Spleen (tissue), 11 donors: ENCODE results near the gene TMEM214. TPM values are rescaled to one million over a fixed set of nuclear protein-coding genes. Genes with fewer than 3 reads are reported as not detected.

Experiments
- DNase-seq: peaks from one replicate; pipeline ENCODE4 v3.0.0-alpha.2; 2020
- H3K27ac ChIP-seq, 8 donors: fragments of 200-600 bp; sonication (generic) in 7 of 8; 1 replicate in 4 of 8; 2 replicates in 4 of 8; pipeline versions ENCODE4 v1.5.0 to v1.8.0; 2016 to 2021; ENCODE audit warnings: inconsistent platforms in 4 of 8, mild to moderate bottlenecking in 4 of 8, moderate library complexity in 1 of 8
- H3K27me3 ChIP-seq, 7 donors: fragments of 200-600 bp; sonication (generic) in 6 of 7; replicated peaks in 1 of 7; 1 replicate in 4 of 7; 2 replicates in 3 of 7; pipeline versions ENCODE4 v1.5.0 to v1.8.0; 2016 to 2021; ENCODE audit warnings: inconsistent platforms in 3 of 7, mild to moderate bottlenecking in 1 of 7
- H3K36me3 ChIP-seq, 6 donors: fragments of 200-600 bp; sonication (generic) in 5 of 6; 1 replicate in 4 of 6; 2 replicates in 2 of 6; pipeline versions ENCODE4 v1.5.0 to v1.8.0; 2016 to 2021; ENCODE audit warnings: inconsistent platforms in 2 of 6
- H3K4me1 ChIP-seq, 6 donors: fragments of 200-600 bp; sonication (generic) in 5 of 6; 1 replicate in 3 of 6; 2 replicates in 3 of 6; pipeline versions ENCODE4 v1.5.0 to v1.8.0; 2016 to 2021; ENCODE audit warnings: inconsistent platforms in 3 of 6
- H3K4me3 ChIP-seq, 8 donors: fragments of 200-600 bp; sonication (generic) in 7 of 8; 1 replicate in 4 of 8; 2 replicates in 4 of 8; pipeline versions ENCODE4 v1.5.0 to v1.8.0; 2016 to 2021; ENCODE audit warnings: inconsistent platforms in 4 of 8, mild to moderate bottlenecking in 4 of 8, moderate library complexity in 2 of 8
- H3K9me3 ChIP-seq, 8 donors: fragments of 200-600 bp; sonication (generic) in 7 of 8; 1 replicate in 4 of 8; 2 replicates in 4 of 8; pipeline versions ENCODE4 v1.5.0 to v1.8.0; 2016 to 2021; ENCODE audit warnings: inconsistent platforms in 4 of 8
- POLR2A ChIP-seq, 3 donors: fragments of 450-650 bp; IDR thresholded peaks; one replicate each; pipeline ENCODE4 v1.5.1; 2017; ENCODE audit warnings: antibody characterized with exemption in 3 of 3, mild to moderate bottlenecking in 1 of 3
- POLR2AphosphoS5 ChIP-seq, 3 donors: sonication (generic); formaldehyde crosslinking; IDR thresholded peaks; one replicate each; pipeline ENCODE4 v1.5.1; 2017; ENCODE audit warnings: antibody characterized with exemption in 3 of 3
- WGBS, 5 donors: extraction: QIAGEN DNeasy Blood & Tissue Kit in 3 of 5; methylation state at CpG; one replicate each; pipeline versions ENCODE4 v1.1.5 to v1.1.7; 2013 to 2018; 5-methylcytosine and 5-hydroxymethylcytosine counted together
- intact Hi-C: fragments of 100-400 bp; cut with DNase I; formaldehyde crosslinking; loops from one replicate; pipeline ENCODE4 v1.15.0; 2023; ENCODE audit warnings: low total_unique reads
- polyA plus RNA-seq, 3 donors: library from polyadenylated mRNA; stranded (reverse); fragments of 200-250 nt; gene quantifications; one replicate each; pipeline ENCODE4 v1.2.1, GENCODE V29; 2013
- total RNA-seq, 7 donors: library from RNA; depleted of rRNA in 3 of 7; stranded (reverse); fragments of >200 nt in 3 of 7; fragmentation: NEBNext Ultra II Directional in 4 of 7; extraction: Animal tissue kit (Norgen Biotek cat#: 25700) in 4 of 7; gene quantifications; one replicate each; pipeline versions ENCODE4 v1.1.0 to v1.2.1, GENCODE V29; 2016 to 2021
- TF ChIP-seq, protein P1 (sequence below), 11 experiments: fragments of 200-600 bp in 7 of 11; fragments of 450-650 bp in 4 of 11; sonication (generic) in 4 of 11; IDR thresholded peaks in 8 of 11; conservative IDR thresholded peaks in 3 of 11; 1 replicate in 7 of 11; 2 replicates in 4 of 11; pipeline versions ENCODE4 v1.4.0 to v1.8.0; 2016 to 2021; ENCODE audit warnings: antibody characterized with exemption in 11 of 11, inconsistent platforms in 4 of 11, mild to moderate bottlenecking in 1 of 11
- donor health status: healthy with polysubstance abuse.
- donor health status: DM: no; HTN: no; CAD: no; lungs with moderate emphysema.
- donor health status: DM: no; HTN: no; CAD: no.
- donor health status: Bipolar disorder and iron deficiency.
- donor health status: healthy.
- donor health status: DM: no; HTN: no; CAD: no.
- donor health status: DM: yes; HTN: yes; CAD: no.

TMEM214 gene
- total and polyA plus RNA-seq, 10 donors, result 22.3 to 93.1 (median 68.8) TPM

DNA sequence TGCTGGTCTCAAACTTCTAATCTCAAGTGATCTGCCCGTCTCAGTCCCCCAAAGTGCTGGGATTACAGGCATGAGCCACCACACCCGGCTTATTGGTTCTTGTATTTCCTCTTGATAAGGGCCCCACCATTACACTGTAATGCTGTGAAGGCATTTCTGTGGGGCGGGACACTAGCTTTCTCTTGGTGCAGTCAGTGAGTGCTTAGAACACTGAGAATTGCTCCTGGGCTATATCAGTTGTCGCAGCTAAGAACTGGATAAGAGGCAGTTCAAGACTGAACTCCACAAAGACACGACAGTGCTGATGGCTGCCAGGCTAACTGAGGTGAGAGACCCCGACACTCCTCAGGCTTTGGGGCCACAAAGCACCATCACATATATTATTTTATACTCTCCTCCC, 55.9 kb downstream of the TMEM214 start:
- Histone ChIP-seq H3K27ac (no peak overlapping the region), H3K4me3 (no peak overlapping the region), H3K27me3 (no peaks in the 10 kb centered on the region), H3K9me3 (no peaks in the 10 kb centered on the region), H3K36me3 (peaks cover 0 to 8% (median 0%) of the 10 kb centered on the region in 6 donors), H3K4me1 (peaks cover 14 to 40% (median 29%) of the 10 kb centered on the region in 6 donors)
- intact Hi-C loops, result no loop called here
- 85 to 96% (median 91%) methylated on average over 6 of the region's 6 CpGs for WGBS, 5 donors
- DNase-seq, result peak; percentile 9
- no peak for TF ChIP-seq POLR2A (IDR thresholded peaks at IDR 0.05)
- TF ChIP-seq, protein P1, sequence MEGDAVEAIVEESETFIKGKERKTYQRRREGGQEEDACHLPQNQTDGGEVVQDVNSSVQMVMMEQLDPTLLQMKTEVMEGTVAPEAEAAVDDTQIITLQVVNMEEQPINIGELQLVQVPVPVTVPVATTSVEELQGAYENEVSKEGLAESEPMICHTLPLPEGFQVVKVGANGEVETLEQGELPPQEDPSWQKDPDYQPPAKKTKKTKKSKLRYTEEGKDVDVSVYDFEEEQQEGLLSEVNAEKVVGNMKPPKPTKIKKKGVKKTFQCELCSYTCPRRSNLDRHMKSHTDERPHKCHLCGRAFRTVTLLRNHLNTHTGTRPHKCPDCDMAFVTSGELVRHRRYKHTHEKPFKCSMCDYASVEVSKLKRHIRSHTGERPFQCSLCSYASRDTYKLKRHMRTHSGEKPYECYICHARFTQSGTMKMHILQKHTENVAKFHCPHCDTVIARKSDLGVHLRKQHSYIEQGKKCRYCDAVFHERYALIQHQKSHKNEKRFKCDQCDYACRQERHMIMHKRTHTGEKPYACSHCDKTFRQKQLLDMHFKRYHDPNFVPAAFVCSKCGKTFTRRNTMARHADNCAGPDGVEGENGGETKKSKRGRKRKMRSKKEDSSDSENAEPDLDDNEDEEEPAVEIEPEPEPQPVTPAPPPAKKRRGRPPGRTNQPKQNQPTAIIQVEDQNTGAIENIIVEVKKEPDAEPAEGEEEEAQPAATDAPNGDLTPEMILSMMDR (IDR thresholded peaks at IDR 0.05 in 8 of 11, conservative IDR thresholded peaks at IDR 0.05 in 3 of 11), result no peak
- no peak for TF ChIP-seq POLR2AphosphoS5 (IDR thresholded peaks at IDR 0.05)

DNA sequence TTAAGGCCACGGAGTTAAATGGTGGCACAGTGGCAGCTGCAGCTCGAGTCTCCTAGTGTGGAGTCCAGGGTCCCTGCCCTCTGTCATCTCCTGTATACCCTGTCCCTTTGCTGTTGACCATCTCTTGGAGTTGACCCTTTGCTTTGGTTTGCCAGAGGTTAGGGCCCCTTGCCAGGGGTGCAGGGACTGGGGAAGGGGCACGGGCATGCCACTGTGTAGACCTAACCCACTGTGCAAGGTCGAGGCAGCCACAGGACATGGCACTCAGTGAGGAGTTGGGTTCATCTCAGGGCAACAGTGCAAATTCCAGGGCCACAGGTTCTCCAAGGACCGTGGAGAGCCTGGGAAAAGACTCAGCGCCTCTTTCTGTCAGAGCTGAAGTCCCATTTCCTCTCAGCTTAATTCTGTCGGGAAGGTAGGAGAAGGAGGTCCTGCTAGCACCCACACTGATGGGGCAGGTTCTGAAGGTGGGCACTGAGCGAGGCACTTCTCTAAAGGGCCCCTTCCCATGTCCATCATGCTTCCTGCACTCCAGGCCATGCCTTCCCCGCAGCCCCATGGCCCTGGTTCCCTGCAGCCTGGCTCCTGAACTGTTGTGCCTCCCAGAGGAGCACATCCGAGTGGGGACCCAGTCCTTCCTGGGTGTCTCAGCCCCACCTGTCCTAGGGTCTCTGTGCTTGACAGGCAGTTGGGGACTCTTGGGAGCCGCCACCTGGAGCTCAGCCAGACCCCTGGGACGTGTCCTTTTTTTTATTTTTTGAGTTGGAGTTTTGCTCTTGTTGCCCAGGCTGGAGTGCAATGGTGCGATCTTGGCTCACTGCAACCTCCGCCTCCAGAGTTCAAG, 56.6 kb downstream of the TMEM214 start:
- no peak for TF ChIP-seq POLR2AphosphoS5 (IDR thresholded peaks at IDR 0.05)
- TF ChIP-seq, protein P1 (IDR thresholded peaks at IDR 0.05 in 8 of 11, conservative IDR thresholded peaks at IDR 0.05 in 3 of 11), result no peak
- no peak for TF ChIP-seq POLR2A (IDR thresholded peaks at IDR 0.05)
- peaks cover 0 to 1% (median 0%) of the 10 kb centered on the region in 6 donors for H3K36me3 ChIP-seq
- H3K27ac ChIP-seq, result no peak overlapping the region
- DNase-seq, result no peak
- H3K4me1 ChIP-seq, result peaks cover 14 to 33% (median 26%) of the 10 kb centered on the region in 6 donors
- no peak overlapping the region for H3K4me3 ChIP-seq
- intact Hi-C loops, result no loop called here
- H3K9me3 ChIP-seq, result no peaks in the 10 kb centered on the region
- no peaks in the 10 kb centered on the region for H3K27me3 ChIP-seq
- WGBS, 5 donors, result 87 to 92% (median 91%) methylated on average over 13 to 14 of the region's 14 CpGs

Other genes starting within 250 kb of the TMEM214 start
- gene CENPA, start 246.9 kb upstream of the TMEM214 start, total RNA-seq, result 1 to 10 TPM in 6 of 7 donors, not detected in 1; 1.1 to 7.3 (median 4.2) TPM
- 1 to 10 TPM in 2 of 3 donors, under 1 TPM in 1; 0.80 to 5.5 (median 2.5) TPM for gene CENPA, start 246.9 kb upstream of the TMEM214 start, polyA plus RNA-seq
- under 1 TPM in 1 of 7 donors, not detected in 6; 0.07 TPM for gene DPYSL5, start 184.8 kb upstream of the TMEM214 start, total RNA-seq
- gene DPYSL5, start 184.8 kb upstream of the TMEM214 start, polyA plus RNA-seq, result under 1 TPM in 2 of 3 donors, not detected in 1; 0.02 TPM
- 10 to 100 TPM in 6 of 7 donors, 1 to 10 TPM in 1; 10.0 to 17.9 (median 11.9) TPM for gene MAPRE3, start 62.3 kb upstream of the TMEM214 start, total RNA-seq
- 10 to 100 TPM in 1 of 3 donors, 1 to 10 TPM in 2; 5.2 to 14.0 (median 6.7) TPM for gene MAPRE3, start 62.3 kb upstream of the TMEM214 start, polyA plus RNA-seq
- gene AGBL5, start 18.7 kb downstream of the TMEM214 start, total RNA-seq, result 10 to 100 TPM; 11.6 to 18.6 (median 14.9) TPM
- gene AGBL5, start 18.7 kb downstream of the TMEM214 start, polyA plus RNA-seq, result 10 to 100 TPM in 1 of 3 donors, 1 to 10 TPM in 2; 7.1 to 10.5 (median 8.0) TPM
- gene OST4, start 38.7 kb downstream of the TMEM214 start, total RNA-seq, result 100 to 1,000 TPM; 197 to 292 (median 235) TPM
- 100 to 1,000 TPM; 418 to 556 (median 523) TPM for gene OST4, start 38.7 kb downstream of the TMEM214 start, polyA plus RNA-seq
- gene EMILIN1, start 45.6 kb downstream of the TMEM214 start, total RNA-seq, result 100 to 1,000 TPM in 6 of 7 donors, 10 to 100 TPM in 1; 62.5 to 152 (median 112) TPM
- gene EMILIN1, start 45.6 kb downstream of the TMEM214 start, polyA plus RNA-seq, result 10 to 100 TPM; 18.3 to 71.4 (median 40.7) TPM
- 1 to 10 TPM; 3.3 to 8.3 (median 3.6) TPM for gene KHK, start 53.8 kb downstream of the TMEM214 start, total RNA-seq
- gene KHK, start 53.8 kb downstream of the TMEM214 start, polyA plus RNA-seq, result 1 to 10 TPM; 3.3 to 6.4 (median 4.4) TPM
- under 1 TPM in 4 of 7 donors, not detected in 3; 0.27 to 0.82 (median 0.47) TPM for gene CGREF1, start 86.2 kb downstream of the TMEM214 start, total RNA-seq
- under 1 TPM; 0.17 to 0.61 (median 0.42) TPM for gene CGREF1, start 86.2 kb downstream of the TMEM214 start, polyA plus RNA-seq
- gene ABHD1, start 90.8 kb downstream of the TMEM214 start, total RNA-seq, result 1 to 10 TPM in 1 of 7 donors, under 1 TPM in 5, not detected in 1; 0.38 to 1.6 (median 0.58) TPM
- gene ABHD1, start 90.8 kb downstream of the TMEM214 start, polyA plus RNA-seq, result under 1 TPM; 0.42 to 0.80 (median 0.71) TPM
- gene PREB, start 101.7 kb downstream of the TMEM214 start, total RNA-seq, result 10 to 100 TPM; 43.9 to 75.0 (median 50.2) TPM
- gene PREB, start 101.7 kb downstream of the TMEM214 start, polyA plus RNA-seq, result 10 to 100 TPM; 42.8 to 56.0 (median 44.3) TPM
- gene PRR30, start 106.4 kb downstream of the TMEM214 start, total RNA-seq, result not detected
- not detected for gene PRR30, start 106.4 kb downstream of the TMEM214 start, polyA plus RNA-seq
- 10 to 100 TPM in 1 of 7 donors, 1 to 10 TPM in 6; 1.8 to 14.8 (median 3.2) TPM for gene TCF23, start 116.0 kb downstream of the TMEM214 start, total RNA-seq
- gene TCF23, start 116.0 kb downstream of the TMEM214 start, polyA plus RNA-seq, result under 1 TPM; 0.27 to 0.93 (median 0.30) TPM
- gene ATRAID, start 179.1 kb downstream of the TMEM214 start, total RNA-seq, result 100 to 1,000 TPM in 3 of 7 donors, 10 to 100 TPM in 4; 59.2 to 300 (median 92.8) TPM
- 100 to 1,000 TPM in 2 of 3 donors, 10 to 100 TPM in 1; 85.1 to 131 (median 116) TPM for gene ATRAID, start 179.1 kb downstream of the TMEM214 start, polyA plus RNA-seq
- gene SLC5A6, start 179.3 kb downstream of the TMEM214 start, total RNA-seq, result 10 to 100 TPM; 19.4 to 33.3 (median 23.2) TPM
- gene SLC5A6, start 179.3 kb downstream of the TMEM214 start, polyA plus RNA-seq, result 10 to 100 TPM; 11.9 to 15.4 (median 15.3) TPM
- 10 to 100 TPM; 20.9 to 38.8 (median 30.3) TPM for gene CAD, start 184.4 kb downstream of the TMEM214 start, total RNA-seq
- 10 to 100 TPM; 10.9 to 18.3 (median 14.2) TPM for gene CAD, start 184.4 kb downstream of the TMEM214 start, polyA plus RNA-seq
- gene SLC30A3, start 230.1 kb downstream of the TMEM214 start, total RNA-seq, result under 1 TPM in 2 of 7 donors, not detected in 5; 0.32 to 0.34 TPM
- under 1 TPM; 0.05 to 0.16 (median 0.07) TPM for gene SLC30A3, start 230.1 kb downstream of the TMEM214 start, polyA plus RNA-seq
- gene DNAJC5G, start 242.5 kb downstream of the TMEM214 start, total RNA-seq, result not detected
- gene DNAJC5G, start 242.5 kb downstream of the TMEM214 start, polyA plus RNA-seq, result not detected
- gene TRIM54, start 249.5 kb downstream of the TMEM214 start, total RNA-seq, result 1 to 10 TPM in 1 of 7 donors, under 1 TPM in 5, not detected in 1; 0.23 to 3.1 (median 0.48) TPM
- under 1 TPM; 0.22 to 0.77 (median 0.49) TPM for gene TRIM54, start 249.5 kb downstream of the TMEM214 start, polyA plus RNA-seq